HepG2 (cell line): ENCODE results near the gene VSIG10L. TPM values are rescaled to one million over a fixed set of nuclear protein-coding genes. Genes with fewer than 3 reads are reported as not detected.

Experiments
- CREB1 ChIP-seq, 2 experiments: fragments of 450-650 bp in 1 of 2; IDR thresholded peaks; 2 replicates each; pipeline ENCODE4 v1.6.1; 2016 to 2017; ENCODE audit warnings: control low read depth in 1 of 2, mild to moderate bottlenecking in 1 of 2, missing compliant biosample characterization in 1 of 2, missing genetic modification characterization in 1 of 2
- LCORL ChIP-seq, 2 experiments: fragments of 450-650 bp in 1 of 2; sonication (generic) in 1 of 2; formaldehyde crosslinking in 1 of 2; IDR thresholded peaks; 2 replicates each; pipeline versions ENCODE4 v1.5.0 to v1.6.1; 2017 to 2020; ENCODE audit warnings: antibody characterized with exemption in 1 of 2, missing genetic modification reagents in 1 of 2
- MEIS1 ChIP-seq: sonication (generic); formaldehyde crosslinking; IDR thresholded peaks from 2 replicates; pipeline ENCODE4 v1.9.0; 2021; ENCODE audit warnings: mild to moderate bottlenecking, missing genetic modification reagents, moderate library complexity, borderline replicate concordance
- NFKBIZ ChIP-seq: IDR thresholded peaks from 2 replicates; pipeline ENCODE4 v1.6.1; 2018; ENCODE audit warnings: missing genetic modification reagents, missing compliant biosample characterization
- PHF21A ChIP-seq: sonication (generic); formaldehyde crosslinking; IDR thresholded peaks from 2 replicates; pipeline ENCODE4 v1.5.0; 2020; ENCODE audit warnings: mild to moderate bottlenecking, missing genetic modification reagents
- TBX3 ChIP-seq: fragments of 450-650 bp; IDR thresholded peaks from 2 replicates; pipeline ENCODE4 v1.6.1; 2017; ENCODE audit warnings: antibody characterized with exemption, mild to moderate bottlenecking, inconsistent platforms, borderline replicate concordance
- ZNF317 ChIP-seq: sonication (generic); formaldehyde crosslinking; IDR thresholded peaks from 2 replicates; pipeline ENCODE4 v1.5.0; 2020; ENCODE audit warnings: mild to moderate bottlenecking, missing genetic modification reagents
- ZNF431 ChIP-seq: sonication (generic); formaldehyde crosslinking; IDR thresholded peaks from 2 replicates; pipeline ENCODE4 v1.9.0; 2022; ENCODE audit warnings: missing genetic modification reagents, low read depth, mild to moderate bottlenecking, borderline replicate concordance
- ZNF572 ChIP-seq: sonication (generic); formaldehyde crosslinking; IDR thresholded peaks from 2 replicates; pipeline ENCODE4 v1.5.1; 2020; ENCODE audit warnings: mild to moderate bottlenecking, missing genetic modification reagents
- ZNF687 ChIP-seq: sonication (generic); formaldehyde crosslinking; IDR thresholded peaks from 2 replicates; pipeline ENCODE4 v1.5.1; 2020; ENCODE audit warnings: mild to moderate bottlenecking, missing genetic modification reagents, moderate library complexity
- ZNF691 ChIP-seq: sonication (generic); formaldehyde crosslinking; IDR thresholded peaks from 2 replicates; pipeline ENCODE4 v1.4.0; 2020; ENCODE audit warnings: missing genetic modification reagents, low read depth, mild to moderate bottlenecking, borderline replicate concordance
- polyA plus RNA-seq, 8 experiments: library from polyadenylated mRNA; depleted of rRNA in 3 of 8; stranded (reverse) in 7 of 8; unstranded in 1 of 8; fragments of >200 nt; fragmentation: Illumina TruSeq in 4 of 8; extraction: Trizol in 4 of 8; gene quantifications; 2 replicates each; pipeline versions ENCODE4 v1.2.1 to v1.2.3, GENCODE V29; 2011 to 2016; ENCODE audit warnings: low read depth in 4 of 8, missing spikeins in 1 of 8, mixed read lengths in 1 of 8; ENCODE audit not compliant: insufficient read depth in 1 of 8
- total RNA-seq, 5 experiments: library from RNA; depleted of rRNA; stranded (reverse); fragments of >200 nt; fragmentation: Illumina TruSeq; extraction: Trizol; gene quantifications; 2 replicates each; pipeline ENCODE4 v1.2.3, GENCODE V29; 2016; ENCODE audit warnings: low read depth in 1 of 5
- TF ChIP-seq, protein P1 (sequence below): sonication (generic); formaldehyde crosslinking; IDR thresholded peaks from 2 replicates; pipeline ENCODE4 v1.5.0; 2020; ENCODE audit warnings: mild to moderate bottlenecking, missing genetic modification reagents, borderline replicate concordance
- TF ChIP-seq, protein P2 (sequence below): sonication (generic); formaldehyde crosslinking; IDR thresholded peaks from 2 replicates; pipeline ENCODE4 v1.4.0; 2020; ENCODE audit warnings: missing genetic modification reagents
- TF ChIP-seq, protein P3 (sequence below): sonication (generic); formaldehyde crosslinking; IDR thresholded peaks from 2 replicates; pipeline ENCODE4 v1.5.0; 2020; ENCODE audit warnings: missing genetic modification reagents

The VSIG10L gene
- total and polyA plus RNA-seq, 2 of the 13 experiments (the other 11 are each of a cell fraction or from before 2014, with no cell fraction given), result 2.7 to 8.5 TPM

- TF ChIP-seq ZNF687 (CRISPR knock-in tag) (peak; percentile 55), CREB1 (IDR thresholded peaks at IDR 0.05) (0 out of 2 replicates have a peak, but pooled peaks have one; percentile 22), CREB1 (CRISPR knock-in tag; IDR thresholded peaks at IDR 0.05) (peak; percentile 55; the same call in 1 of the 2 replicates), PHF21A (CRISPR knock-in tag) (peak; percentile 72; the same call in 1 of the 2 replicates), ZNF572 (CRISPR knock-in tag) (no peak), ZNF691 (CRISPR knock-in tag) (0 out of 2 replicates have a peak, but pooled peaks have one; percentile 35), NFKBIZ (0 out of 2 replicates have a peak, but pooled peaks have one; percentile 41), TBX3 (peak; percentile 46; the same call in 1 of the 2 replicates), ZNF431 (CRISPR knock-in tag) (no peak), MEIS1 (peak; percentile 82; the same call in 1 of the 2 replicates), LCORL (IDR thresholded peaks at IDR 0.05) (no peak), LCORL (CRISPR knock-in tag; IDR thresholded peaks at IDR 0.05) (peak; percentile 85), ZNF317 (peak; percentile 80; the same call in 1 of the 2 replicates)
- TF ChIP-seq, protein P1, sequence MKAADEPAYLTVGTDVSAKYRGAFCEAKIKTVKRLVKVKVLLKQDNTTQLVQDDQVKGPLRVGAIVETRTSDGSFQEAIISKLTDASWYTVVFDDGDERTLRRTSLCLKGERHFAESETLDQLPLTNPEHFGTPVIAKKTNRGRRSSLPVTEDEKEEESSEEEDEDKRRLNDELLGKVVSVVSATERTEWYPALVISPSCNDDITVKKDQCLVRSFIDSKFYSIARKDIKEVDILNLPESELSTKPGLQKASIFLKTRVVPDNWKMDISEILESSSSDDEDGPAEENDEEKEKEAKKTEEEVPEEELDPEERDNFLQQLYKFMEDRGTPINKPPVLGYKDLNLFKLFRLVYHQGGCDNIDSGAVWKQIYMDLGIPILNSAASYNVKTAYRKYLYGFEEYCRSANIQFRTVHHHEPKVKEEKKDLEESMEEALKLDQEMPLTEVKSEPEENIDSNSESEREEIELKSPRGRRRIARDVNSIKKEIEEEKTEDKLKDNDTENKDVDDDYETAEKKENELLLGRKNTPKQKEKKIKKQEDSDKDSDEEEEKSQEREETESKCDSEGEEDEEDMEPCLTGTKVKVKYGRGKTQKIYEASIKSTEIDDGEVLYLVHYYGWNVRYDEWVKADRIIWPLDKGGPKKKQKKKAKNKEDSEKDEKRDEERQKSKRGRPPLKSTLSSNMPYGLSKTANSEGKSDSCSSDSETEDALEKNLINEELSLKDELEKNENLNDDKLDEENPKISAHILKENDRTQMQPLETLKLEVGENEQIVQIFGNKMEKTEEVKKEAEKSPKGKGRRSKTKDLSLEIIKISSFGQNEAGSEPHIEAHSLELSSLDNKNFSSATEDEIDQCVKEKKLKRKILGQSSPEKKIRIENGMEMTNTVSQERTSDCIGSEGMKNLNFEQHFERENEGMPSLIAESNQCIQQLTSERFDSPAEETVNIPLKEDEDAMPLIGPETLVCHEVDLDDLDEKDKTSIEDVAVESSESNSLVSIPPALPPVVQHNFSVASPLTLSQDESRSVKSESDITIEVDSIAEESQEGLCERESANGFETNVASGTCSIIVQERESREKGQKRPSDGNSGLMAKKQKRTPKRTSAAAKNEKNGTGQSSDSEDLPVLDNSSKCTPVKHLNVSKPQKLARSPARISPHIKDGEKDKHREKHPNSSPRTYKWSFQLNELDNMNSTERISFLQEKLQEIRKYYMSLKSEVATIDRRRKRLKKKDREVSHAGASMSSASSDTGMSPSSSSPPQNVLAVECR (CRISPR knock-in tag), result peak; percentile 45; the same call in 1 of the 2 replicates
- TF ChIP-seq, protein P2, sequence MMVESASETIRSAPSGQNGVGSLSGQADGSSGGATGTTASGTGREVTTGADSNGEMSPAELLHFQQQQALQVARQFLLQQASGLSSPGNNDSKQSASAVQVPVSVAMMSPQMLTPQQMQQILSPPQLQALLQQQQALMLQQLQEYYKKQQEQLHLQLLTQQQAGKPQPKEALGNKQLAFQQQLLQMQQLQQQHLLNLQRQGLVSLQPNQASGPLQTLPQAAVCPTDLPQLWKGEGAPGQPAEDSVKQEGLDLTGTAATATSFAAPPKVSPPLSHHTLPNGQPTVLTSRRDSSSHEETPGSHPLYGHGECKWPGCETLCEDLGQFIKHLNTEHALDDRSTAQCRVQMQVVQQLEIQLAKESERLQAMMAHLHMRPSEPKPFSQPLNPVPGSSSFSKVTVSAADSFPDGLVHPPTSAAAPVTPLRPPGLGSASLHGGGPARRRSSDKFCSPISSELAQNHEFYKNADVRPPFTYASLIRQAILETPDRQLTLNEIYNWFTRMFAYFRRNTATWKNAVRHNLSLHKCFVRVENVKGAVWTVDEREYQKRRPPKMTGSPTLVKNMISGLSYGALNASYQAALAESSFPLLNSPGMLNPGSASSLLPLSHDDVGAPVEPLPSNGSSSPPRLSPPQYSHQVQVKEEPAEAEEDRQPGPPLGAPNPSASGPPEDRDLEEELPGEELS, result peak; percentile 83
- TF ChIP-seq, protein P3, sequence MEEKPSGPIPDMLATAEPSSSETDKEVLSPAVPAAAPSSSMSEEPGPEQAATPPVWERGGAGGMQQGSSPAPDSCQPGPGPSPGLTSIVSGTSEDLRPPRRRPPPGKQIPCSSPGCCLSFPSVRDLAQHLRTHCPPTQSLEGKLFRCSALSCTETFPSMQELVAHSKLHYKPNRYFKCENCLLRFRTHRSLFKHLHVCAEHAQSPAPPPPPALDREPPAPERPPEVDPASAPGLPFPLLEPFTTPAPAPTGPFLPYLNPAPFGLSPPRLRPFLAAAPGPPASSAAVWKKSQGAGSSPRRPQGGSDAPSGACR, result 0 out of 2 replicates have a peak, but pooled peaks have one; percentile 32
Observed at GRCh38 chr19:51356159-51356801, 14.3 kb upstream of the VSIG10L start (continued).
